Measurements from ENCODE around the gene GDA.
"Not testable (repeated sequence)": the region's sequence is repeated elsewhere in the genome, so short reads cannot be mapped to it uniquely, and the experiment has no call there.

GDA gene

GRCh38 chr9:72207278-72207677 is 58.0 kb downstream of the GDA start:
- DNase-seq (ENCODE audit: low spot score) = no peak

GRCh38 chr9:72210522-72210921 is 61.3 kb downstream of the GDA start:
- DNase-seq (ENCODE audit: low spot score) = no peak

GRCh38 chr9:72211047-72211446 is 61.8 kb downstream of the GDA start:
- no peak for DNase-seq (ENCODE audit: low spot score)

GRCh38 chr9:72213906-72214305 is 64.7 kb downstream of the GDA start:
- DNase-seq (ENCODE audit: low spot score) = no peak

- DNase-seq (ENCODE audit: low spot score) = no peak
Observed at GRCh38 chr9:72217306-72217842, 68.1 kb downstream of the GDA start.

GRCh38 chr9:72220589-72220988 is 71.3 kb downstream of the GDA start:
- DNase-seq (ENCODE audit: low spot score) = no peak

- no peak for DNase-seq (ENCODE audit: low spot score)
Observed at GRCh38 chr9:72226146-72226812, 77.0 kb downstream of the GDA start.

GRCh38 chr9:72228282-72228681 is 79.0 kb downstream of the GDA start:
- no peak for DNase-seq (ENCODE audit: low spot score)

- DNase-seq (ENCODE audit: low spot score) = no peak
Observed at GRCh38 chr9:72232778-72233177, 83.5 kb downstream of the GDA start.

- DNase-seq (ENCODE audit: low spot score) = no peak
Observed at GRCh38 chr9:72247549-72247948, 98.3 kb downstream of the GDA start.

- no peak for DNase-seq (ENCODE audit: low spot score)
Observed at GRCh38 chr9:72251589-72251988, 102.3 kb downstream of the GDA start.

- DNase-seq (ENCODE audit: low spot score) = no peak
Observed at GRCh38 chr9:72254901-72255545, 105.8 kb downstream of the GDA start.

GRCh38 chr9:72255569-72255968 is 106.3 kb downstream of the GDA start:
- DNase-seq (ENCODE audit: low spot score) = no peak

GRCh38 chr9:72256931-72257330 is 107.7 kb downstream of the GDA start:
- DNase-seq (ENCODE audit: low spot score) = no peak

GRCh38 chr9:72257814-72258213 is 108.6 kb downstream of the GDA start:
- DNase-seq (ENCODE audit: low spot score) = no peak

- no peak for DNase-seq (ENCODE audit: low spot score)
Observed at GRCh38 chr9:72262063-72262462, 112.8 kb downstream of the GDA start.

- no peak for DNase-seq (ENCODE audit: low spot score)
Observed at GRCh38 chr9:72263572-72263971, 114.3 kb downstream of the GDA start.

GRCh38 chr9:72268961-72269360 is 119.7 kb downstream of the GDA start:
- DNase-seq (ENCODE audit: low spot score) = no peak

- DNase-seq (ENCODE audit: low spot score) = not testable (repeated sequence)
Observed at GRCh38 chr9:72270359-72270758, 121.1 kb downstream of the GDA start.

GRCh38 chr9:72271613-72272478 is 122.6 kb downstream of the GDA start:
- DNase-seq (ENCODE audit: low spot score) = peak; percentile 67

GRCh38 chr9:72274441-72274840 is 125.2 kb downstream of the GDA start:
- no peak for DNase-seq (ENCODE audit: low spot score)

- DNase-seq (ENCODE audit: low spot score) = no peak
Observed at GRCh38 chr9:72274916-72275315, 125.7 kb downstream of the GDA start.

- DNase-seq (ENCODE audit: low spot score) = no peak
Observed at GRCh38 chr9:72276429-72276828, 127.2 kb downstream of the GDA start.
